Spleen (tissue), 7 donors: ENCODE results near the gene A2ML1.

Source experiments
- POLR2A ChIP-seq, 3 donors: fragments of 450-650 bp; IDR thresholded peaks; one replicate each; pipeline ENCODE4 v1.5.1; 2017; ENCODE audit warnings: antibody characterized with exemption in 3 of 3, mild to moderate bottlenecking in 1 of 3
- POLR2AphosphoS5 ChIP-seq, 3 donors: sonication (generic); formaldehyde crosslinking; IDR thresholded peaks; one replicate each; pipeline ENCODE4 v1.5.1; 2017; ENCODE audit warnings: antibody characterized with exemption in 3 of 3
- TF ChIP-seq, protein P1 (sequence below), 11 experiments: fragments of 200-600 bp in 7 of 11; fragments of 450-650 bp in 4 of 11; sonication (generic) in 4 of 11; IDR thresholded peaks in 8 of 11; conservative IDR thresholded peaks in 3 of 11; 1 replicate in 7 of 11; 2 replicates in 4 of 11; pipeline versions ENCODE4 v1.4.0 to v1.8.0; 2016 to 2021; ENCODE audit warnings: antibody characterized with exemption in 11 of 11, inconsistent platforms in 4 of 11, mild to moderate bottlenecking in 1 of 11
- donor health status: DM: no; HTN: no; CAD: no; lungs with moderate emphysema.
- donor health status: DM: no; HTN: no; CAD: no.
- donor health status: DM: no; HTN: no; CAD: no.

DNA sequence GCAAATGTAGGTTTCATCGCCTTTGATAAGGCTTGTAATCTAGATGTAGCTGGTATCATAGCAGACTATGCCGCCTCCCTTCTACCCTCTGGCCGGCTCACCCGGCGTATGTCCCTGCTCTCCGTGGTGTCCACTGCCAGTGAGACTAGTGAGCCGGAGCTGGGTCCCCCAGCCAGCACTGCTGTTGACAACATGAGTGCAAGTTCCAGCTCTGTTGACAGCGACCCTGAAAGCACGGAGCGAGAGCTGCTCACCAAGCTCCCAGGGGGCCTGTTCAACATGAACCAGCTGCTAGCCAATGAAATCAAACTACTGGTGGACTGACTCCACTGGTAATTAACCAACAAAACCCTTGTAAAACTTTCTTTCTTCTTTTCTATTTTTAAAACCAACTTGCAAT, 49.0 kb upstream of the A2ML1 start:
- TF ChIP-seq, protein P1, sequence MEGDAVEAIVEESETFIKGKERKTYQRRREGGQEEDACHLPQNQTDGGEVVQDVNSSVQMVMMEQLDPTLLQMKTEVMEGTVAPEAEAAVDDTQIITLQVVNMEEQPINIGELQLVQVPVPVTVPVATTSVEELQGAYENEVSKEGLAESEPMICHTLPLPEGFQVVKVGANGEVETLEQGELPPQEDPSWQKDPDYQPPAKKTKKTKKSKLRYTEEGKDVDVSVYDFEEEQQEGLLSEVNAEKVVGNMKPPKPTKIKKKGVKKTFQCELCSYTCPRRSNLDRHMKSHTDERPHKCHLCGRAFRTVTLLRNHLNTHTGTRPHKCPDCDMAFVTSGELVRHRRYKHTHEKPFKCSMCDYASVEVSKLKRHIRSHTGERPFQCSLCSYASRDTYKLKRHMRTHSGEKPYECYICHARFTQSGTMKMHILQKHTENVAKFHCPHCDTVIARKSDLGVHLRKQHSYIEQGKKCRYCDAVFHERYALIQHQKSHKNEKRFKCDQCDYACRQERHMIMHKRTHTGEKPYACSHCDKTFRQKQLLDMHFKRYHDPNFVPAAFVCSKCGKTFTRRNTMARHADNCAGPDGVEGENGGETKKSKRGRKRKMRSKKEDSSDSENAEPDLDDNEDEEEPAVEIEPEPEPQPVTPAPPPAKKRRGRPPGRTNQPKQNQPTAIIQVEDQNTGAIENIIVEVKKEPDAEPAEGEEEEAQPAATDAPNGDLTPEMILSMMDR (IDR thresholded peaks at IDR 0.05 in 8 of 11, conservative IDR thresholded peaks at IDR 0.05 in 3 of 11) = no peak
- no peak for TF ChIP-seq POLR2AphosphoS5 (IDR thresholded peaks at IDR 0.05)
- no peak for TF ChIP-seq POLR2A (IDR thresholded peaks at IDR 0.05)
